HG02798 (cell line): ENCODE data around the gene MYLK.

Source experiments
- ATAC-seq: cut with Tn5 transposase; IDR thresholded peaks from one replicate; pipeline ENCODE4 v1.9.1; 2021; ENCODE audit warnings: mild to moderate bottlenecking; ENCODE audit not compliant: unreplicated experiment, poor library complexity

The MYLK gene

DNA sequence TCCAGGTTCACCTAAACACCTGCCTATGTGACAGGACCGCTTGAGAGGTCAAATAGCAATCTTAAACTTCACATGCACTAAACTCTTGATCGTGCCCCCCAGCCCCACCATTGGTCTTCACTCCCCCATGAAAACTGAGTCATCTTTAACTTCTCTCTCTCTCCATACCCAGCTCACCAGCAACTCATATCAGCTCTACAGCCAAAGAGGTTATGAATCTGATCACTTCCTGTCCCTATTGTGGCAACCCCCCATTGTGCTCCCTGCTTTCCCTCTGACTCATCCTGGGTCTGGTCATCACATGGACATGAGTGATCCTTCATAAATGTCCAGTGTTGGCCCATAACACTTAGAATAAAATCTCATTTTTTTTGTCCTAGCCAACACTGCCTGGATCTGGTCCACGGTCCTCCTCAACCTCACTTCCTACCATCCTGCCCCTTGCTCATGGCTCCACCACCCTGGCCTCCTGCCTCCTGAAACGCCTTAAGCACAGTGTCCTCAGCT, 195.8 kb downstream of the MYLK start:
- ATAC-seq: no peak

GRCh38 chr3:123687286-123687685, 196.8 kb downstream of the MYLK start:
- ATAC-seq: no peak

GRCh38 chr3:123686251-123686650, 197.9 kb downstream of the MYLK start:
- no peak for ATAC-seq

DNA sequence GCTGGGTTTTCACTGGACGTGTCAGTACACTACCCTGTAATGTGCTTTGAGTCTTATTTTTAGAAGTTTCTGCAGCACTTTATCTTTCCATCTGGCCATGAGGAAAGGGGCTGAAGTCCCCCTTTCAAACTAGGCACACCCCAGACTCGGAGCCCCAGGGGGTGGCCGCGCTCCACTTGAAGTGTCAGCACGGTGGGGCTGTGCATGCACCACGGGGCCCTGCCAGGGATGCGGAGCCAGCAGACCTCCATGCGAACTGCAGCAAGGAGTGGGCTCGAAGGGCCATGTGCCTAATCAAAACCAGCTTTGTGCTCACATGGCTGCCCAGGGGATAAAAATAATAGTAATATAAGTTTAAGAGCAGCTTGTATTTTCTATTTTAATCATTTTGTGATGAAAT, 198.4 kb downstream of the MYLK start:
- ATAC-seq: no peak

DNA sequence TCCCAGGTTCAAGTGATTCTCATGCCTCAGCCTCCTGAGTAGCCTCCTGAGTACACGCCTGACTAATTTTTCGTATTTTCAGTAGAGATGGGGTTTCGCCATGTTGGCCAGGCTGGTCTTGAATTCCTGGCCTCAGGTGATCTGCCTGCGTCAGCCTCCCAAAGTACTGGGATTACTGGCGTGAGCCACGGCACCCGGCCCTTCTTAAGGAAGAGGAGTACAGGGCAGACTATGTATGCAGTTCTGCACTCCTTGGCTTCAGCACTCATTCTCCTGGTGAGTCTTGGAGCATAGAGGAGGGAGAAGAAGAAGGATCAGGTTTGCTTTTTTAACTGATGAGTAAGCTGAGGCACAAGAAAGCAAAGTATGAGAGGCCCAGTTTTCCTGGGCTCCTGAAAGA, 199.5 kb downstream of the MYLK start:
- ATAC-seq: no peak

GRCh38 chr3:123684209-123684608, 199.9 kb downstream of the MYLK start:
- ATAC-seq: no peak

- ATAC-seq: no peak
Measured at GRCh38 chr3:123683505-123684154, 200.5 kb downstream of the MYLK start.

- no peak for ATAC-seq
Measured at GRCh38 chr3:123682781-123683504, 201.2 kb downstream of the MYLK start.

- no peak for ATAC-seq
Measured at GRCh38 chr3:123682302-123682701, 201.8 kb downstream of the MYLK start.

DNA sequence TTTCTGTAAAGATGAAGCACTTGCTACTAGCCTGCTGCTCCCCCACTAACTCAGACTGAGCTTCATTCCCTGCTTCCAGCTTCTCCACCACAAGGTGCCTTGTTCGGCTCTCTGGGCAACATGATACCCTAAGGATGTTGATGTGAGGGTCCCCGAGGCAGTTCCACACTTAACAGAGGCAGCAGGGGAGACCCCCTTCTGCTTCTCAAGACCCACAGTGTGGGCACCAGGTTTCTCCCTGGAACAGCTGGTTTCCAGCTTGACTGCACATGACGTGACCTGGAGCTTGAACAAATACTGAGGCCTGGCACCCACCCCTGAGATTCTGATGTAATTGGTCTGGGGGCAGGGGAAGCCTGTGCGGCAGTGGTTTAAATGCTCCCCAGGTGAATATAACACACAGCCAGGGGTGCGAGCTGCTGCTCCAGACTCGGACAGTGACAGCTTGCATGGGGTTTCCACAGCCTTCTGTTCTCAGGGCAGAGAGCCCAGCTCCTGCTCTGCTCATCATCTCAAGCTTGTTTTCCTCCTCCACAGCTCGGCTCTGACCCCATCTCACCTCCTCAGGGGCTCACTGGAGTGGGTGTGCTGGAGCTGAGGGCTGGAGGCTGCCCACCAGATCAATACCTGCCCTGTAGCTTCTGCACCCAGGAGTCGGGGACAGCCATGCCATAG, 204.3 kb downstream of the MYLK start:
- no peak for ATAC-seq

DNA sequence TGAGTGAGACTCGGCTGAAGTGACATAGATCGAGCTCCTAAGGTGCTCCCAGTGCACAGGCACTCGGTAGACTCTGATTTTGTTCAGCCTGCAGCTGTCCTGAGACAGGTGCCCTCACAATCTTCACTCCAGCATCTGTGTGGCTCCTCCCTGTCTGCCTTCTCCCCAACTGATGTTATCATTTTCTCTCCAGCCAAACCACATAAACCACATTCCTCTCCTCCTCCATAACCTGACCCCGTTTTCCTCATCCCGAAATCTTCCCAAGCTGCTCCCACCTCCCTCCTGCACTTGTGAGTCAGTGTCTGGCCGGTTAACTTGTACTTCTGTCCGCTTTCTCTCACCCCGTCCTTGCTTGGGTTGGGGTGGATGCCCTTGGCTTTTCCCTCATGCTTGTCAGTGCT, 206.0 kb downstream of the MYLK start:
- no peak for ATAC-seq

DNA sequence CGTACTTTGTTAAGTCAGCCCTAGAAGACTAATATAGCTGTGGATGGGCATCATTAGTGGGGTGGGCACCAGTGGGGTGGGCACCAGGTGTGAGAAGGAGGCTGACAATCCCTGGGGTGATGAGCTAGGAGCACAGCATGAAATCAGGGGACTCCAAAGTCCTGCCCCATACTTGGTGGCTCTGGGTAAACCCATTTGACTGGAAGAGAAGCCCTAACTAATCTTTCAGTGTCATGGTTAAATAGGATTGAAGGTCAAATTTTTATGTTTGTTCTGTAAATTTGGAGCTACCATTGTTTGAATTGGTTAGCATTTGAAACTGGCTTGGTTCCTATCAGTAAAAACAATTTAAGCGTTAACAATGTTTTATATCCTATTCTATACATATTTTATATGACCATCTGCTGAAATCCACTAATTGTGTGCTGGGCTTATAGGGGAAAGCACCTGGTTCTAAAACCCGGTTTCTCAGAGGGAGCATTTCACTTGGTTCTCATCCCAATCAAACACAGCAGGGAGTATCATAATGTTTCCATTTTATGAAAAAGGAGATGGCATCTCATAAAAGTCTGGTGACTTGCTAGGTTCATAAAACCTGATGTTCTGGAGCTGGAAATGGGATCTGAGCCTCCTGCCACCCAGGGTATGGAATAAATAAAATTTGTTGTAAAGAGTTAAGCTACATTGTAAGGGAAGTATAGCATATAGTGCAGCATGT, 211.5 kb downstream of the MYLK start:
- ATAC-seq: no peak

GRCh38 chr3:123670743-123671142, 213.4 kb downstream of the MYLK start:
- no peak for ATAC-seq

- no peak for ATAC-seq
Measured at GRCh38 chr3:123668906-123669305, 215.2 kb downstream of the MYLK start.

- ATAC-seq: no peak
Measured at GRCh38 chr3:123667784-123668183, 216.3 kb downstream of the MYLK start.

GRCh38 chr3:123664753-123665152, 219.4 kb downstream of the MYLK start:
- ATAC-seq: no peak

DNA sequence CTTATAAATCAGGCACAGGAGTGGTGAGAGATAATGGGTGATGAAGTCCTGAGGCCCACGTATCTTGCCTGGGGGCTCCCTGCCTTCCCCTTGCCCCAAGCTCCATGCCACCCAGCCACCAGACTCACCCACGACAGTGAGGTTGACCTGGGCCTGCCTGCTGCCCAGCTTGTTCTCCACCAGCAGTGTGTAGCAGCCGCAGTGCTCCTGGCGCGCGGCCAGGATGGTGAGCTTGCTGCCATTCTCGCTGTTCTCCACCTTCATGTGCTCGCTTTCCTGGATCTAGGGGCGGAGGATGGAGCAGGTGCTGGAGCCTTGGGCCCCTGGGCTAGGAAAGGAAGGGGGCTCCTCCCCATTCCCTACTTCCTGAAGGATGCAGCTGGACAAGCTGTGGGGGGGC, 220.2 kb downstream of the MYLK start:
- ATAC-seq: no peak

- ATAC-seq: no peak
Measured at GRCh38 chr3:123661973-123662372, 222.2 kb downstream of the MYLK start.

DNA sequence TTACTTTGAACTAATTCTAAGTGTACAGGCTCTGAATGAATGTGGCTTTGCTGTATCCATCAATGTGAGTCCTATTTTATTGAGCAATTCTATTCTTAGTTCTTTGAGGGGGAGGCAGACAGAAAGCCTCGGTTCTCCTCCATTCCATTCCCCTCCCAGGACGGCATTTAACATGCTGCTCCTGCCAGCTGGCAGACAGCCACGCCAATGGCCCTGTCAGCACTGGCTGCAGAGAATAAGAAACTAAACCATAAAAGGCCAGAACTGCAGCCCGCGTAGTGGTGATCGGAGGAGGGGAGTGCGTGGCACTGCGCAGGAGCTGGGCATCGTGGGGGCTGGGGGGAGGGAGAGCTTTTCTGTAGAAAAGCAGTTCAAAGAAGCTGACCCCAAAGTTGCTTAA, 223.2 kb downstream of the MYLK start:
- ATAC-seq: no peak

DNA sequence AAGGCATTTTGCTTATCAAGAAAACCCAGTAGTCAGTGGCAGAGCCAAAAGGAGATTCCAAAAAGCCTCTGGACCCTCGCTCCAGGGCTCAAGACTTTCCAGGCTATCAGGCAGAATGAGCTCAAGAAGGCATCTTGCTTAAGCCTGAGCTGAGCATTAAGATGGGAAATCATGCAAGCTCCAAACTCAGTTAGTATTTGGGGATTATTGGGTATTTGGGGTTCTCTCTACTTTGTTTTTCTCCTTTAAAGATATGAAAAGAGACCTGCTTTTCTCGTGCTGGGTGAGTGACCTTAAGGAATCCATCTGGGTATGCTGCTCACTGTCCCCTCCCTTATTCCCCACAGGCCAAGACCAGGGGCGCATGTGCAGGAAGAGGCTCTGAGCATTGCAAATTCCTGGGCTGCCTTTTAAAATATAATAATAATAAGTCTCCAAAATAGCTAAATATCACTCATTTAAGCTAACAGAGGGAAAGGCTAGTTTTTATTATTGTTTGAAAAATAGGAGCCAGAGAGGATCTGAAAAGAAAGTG, 223.9 kb downstream of the MYLK start:
- ATAC-seq: no peak

GRCh38 chr3:123658852-123659206, 225.3 kb downstream of the MYLK start:
- ATAC-seq: no peak
